NCI-H146 treated with DMSO at 0.1 percent for 48 hours (cell line): ENCODE measurements around the gene TMEM108.
A peak's percentile ranks its signal among the peaks of the same experiment; 100 is the strongest.

ENCODE experiments used
- DNase-seq: peaks from one replicate; lab custom pipeline; 2025; ENCODE audit not compliant: unreplicated experiment; lab: John Stamatoyannopoulos, UW

Gene TMEM108

GRCh38 chr3:133408961-133409360 lies 370.8 kb downstream of the TMEM108 start:
- no peak for DNase-seq

- DNase-seq, result no peak
Measured at GRCh38 chr3:133410191-133410892, 372.2 kb downstream of the TMEM108 start.

DNA sequence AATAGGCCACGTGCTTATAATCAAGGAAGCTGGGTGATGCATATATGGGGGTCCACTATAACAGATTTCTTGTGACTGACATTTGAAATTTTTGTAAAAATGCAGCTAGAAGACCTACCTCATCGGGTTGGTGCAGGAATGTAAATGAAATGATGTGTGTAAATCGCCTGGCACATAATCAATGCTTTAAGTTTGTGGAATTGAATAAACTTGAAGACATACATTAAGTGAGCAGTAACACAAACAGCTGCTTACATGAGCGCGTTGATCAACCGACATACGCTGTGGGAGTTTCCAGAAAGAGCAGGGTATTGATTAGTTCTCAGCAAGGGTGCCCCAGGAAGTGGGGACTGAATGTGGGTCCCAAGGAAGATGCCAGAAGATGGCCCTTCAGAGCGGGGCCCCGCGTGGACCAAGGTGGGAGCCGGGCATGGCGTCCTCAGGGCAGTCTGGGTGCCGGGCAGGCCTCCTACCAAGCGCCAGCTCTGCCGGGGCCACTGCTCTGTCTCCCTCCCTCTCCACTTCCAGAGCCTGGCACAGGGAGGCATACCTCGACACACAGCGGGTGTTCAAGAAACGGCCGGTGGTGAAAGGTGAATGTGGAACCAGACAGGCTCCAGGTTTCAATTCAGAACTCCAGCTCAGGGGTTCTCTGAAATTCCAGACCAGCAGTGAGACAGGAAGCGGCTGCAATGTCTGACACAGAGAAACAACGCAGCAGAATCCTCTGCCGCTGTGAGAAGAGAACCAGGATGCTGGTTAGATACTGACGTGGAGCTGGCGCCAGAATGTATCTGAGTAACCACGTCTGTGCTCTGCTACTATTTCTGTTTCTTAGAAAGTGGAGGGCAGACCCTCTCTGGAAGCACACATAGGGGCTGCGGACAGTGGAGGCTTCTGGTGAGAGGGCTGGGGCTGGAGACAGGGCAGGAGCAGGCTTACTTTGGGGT lies 374.3 kb downstream of the TMEM108 start:
- no peak for DNase-seq

DNA sequence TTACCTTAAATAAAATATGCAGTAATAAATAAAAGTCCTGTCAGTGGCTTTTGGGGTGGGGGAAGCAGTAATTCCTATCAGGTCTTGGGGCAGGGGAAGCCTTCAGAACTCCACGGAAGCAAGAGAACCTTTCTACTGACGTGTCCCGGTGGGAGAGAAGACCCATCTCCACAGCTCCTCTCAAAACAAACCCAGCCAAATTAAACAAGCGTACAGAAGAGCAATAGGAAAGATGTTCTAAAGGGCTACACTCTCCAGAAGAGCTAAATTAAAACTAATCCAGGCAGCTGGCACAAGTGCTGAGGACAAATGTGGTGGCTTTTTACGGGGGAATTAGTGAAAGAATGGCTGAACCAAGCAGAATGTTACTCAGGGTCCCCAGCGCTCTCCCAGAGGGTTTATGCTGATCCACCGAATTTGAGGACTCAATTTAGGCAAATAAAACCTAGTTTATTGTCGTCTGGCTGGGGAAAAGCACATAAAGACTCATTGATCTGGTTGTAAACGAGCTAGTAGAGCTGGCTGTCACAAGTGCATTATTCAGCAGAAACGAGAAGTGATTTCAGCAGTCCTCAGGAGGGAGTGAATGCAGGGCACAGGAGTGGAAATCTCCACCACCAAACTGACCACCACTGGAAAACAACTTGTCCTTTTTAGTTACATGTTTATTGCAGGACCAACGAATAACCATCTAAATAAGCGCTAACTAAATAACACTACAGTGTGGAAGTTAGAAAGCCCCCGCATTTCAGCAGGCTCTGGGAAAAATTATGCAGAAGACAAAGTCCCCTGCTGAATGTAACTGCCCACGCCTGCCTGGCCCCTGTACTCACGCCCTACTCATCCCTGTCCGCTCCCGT lies 375.2 kb downstream of the TMEM108 start:
- peak; percentile 33 for DNase-seq

- DNase-seq, result no peak
Measured at GRCh38 chr3:133414021-133414392, 375.8 kb downstream of the TMEM108 start.

- DNase-seq, result no peak
Measured at GRCh38 chr3:133418361-133418760, 380.2 kb downstream of the TMEM108 start.

- DNase-seq, result no peak
Measured at GRCh38 chr3:133419151-133419909, 381.1 kb downstream of the TMEM108 start.

GRCh38 chr3:133424937-133425869 lies 387.0 kb downstream of the TMEM108 start:
- no peak for DNase-seq

GRCh38 chr3:133425898-133426297 lies 387.7 kb downstream of the TMEM108 start:
- DNase-seq, result no peak

DNA sequence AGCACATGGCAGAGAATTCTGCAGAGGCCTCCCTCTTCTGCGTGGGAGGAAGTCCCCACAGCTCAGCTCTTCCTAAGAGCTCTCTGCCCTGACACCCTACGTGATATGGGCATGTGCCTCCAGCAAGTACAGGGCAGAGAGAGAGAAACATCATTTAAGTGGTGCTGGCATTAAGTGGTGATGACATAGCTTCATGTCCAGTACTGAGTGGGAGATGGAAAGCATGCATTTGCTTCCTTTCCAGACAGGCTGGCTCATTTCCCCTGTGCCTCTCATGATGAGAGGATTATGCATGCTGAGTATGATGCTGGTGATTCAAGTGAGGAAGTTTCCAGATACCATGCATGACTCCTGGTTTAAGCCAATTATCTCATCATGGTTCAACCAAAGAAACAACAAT lies 388.5 kb downstream of the TMEM108 start:
- DNase-seq, result no peak

GRCh38 chr3:133428552-133428951 lies 390.4 kb downstream of the TMEM108 start:
- DNase-seq, result no peak

DNA sequence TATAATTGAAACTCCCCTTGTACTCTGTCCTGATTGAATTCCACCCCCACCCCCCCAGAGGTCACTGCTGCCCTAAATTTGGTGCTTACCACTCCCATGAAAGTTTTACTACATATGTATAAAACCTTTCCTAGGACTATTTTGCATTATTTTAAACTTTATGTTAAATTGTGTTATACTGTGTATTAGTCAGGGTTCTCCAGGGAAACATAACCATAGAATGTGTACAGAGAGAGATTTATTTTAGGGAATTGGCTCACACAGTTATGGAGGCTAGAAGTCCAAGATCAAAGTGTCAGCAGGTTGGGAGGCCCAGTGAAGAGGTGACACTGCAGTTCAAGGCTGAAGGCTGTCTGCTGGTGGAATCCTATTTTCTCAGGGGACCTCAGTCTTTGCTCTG lies 390.9 kb downstream of the TMEM108 start:
- DNase-seq, result no peak

- DNase-seq, result no peak
Measured at GRCh38 chr3:133439563-133439962, 401.4 kb downstream of the TMEM108 start.

- no peak for DNase-seq
Measured at GRCh38 chr3:133440652-133441051, 402.5 kb downstream of the TMEM108 start.

DNA sequence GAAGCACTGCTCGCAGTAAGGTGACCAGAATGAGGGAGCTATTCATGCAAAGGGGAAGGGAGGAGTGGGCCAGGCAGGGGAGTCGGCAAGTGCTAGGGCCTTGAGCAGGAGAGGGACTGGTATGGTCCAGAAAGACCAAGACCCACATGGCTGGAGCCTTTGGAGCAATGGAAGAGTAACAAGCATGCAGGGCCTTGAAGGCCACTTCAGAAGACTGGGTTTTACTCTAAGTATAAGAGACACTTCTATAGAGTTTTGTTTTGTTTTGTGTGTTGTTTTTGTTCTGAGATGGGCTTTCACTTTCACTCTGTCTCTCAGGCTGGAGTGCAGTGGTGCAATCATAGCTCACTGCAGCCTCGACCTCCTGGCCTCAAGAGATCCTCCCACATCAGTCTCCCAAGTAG lies 403.7 kb downstream of the TMEM108 start:
- no peak for DNase-seq

GRCh38 chr3:133442518-133442917 lies 404.3 kb downstream of the TMEM108 start:
- DNase-seq, result no peak

DNA sequence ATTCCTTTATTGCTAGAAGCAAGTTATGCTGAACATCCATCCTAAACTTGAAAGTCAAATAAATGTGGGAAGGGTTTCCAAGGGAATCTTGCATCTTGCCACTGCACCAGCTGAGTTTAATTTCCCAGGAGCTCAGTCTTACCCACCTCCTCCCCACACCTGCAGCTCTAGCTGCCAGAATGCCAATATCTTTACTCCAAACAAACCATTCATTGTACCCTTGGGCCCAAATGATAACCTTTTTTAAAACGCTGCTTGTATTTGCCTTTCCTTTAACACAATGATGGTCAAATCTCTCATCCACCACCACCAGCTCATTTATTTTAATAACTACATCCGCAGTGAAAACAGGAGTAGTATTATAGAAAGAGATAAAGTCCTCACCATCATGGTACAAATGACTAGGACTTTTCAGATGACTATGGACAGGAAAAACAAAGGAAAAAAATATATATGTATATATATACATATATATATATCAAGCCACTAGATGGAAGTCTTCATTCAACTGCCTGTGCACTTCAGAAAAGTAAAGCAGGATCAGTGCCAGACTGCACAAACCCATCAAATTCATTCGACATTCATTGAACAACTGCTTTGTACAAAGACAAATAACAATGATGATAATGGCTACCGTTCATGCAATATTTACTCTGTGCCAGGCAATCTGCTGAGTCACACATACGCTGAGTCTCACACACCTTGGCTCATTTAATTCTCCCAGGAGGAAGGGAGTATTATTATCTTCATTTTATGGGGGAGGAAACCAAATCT lies 405.6 kb downstream of the TMEM108 start:
- peak; percentile 93 for DNase-seq

DNA sequence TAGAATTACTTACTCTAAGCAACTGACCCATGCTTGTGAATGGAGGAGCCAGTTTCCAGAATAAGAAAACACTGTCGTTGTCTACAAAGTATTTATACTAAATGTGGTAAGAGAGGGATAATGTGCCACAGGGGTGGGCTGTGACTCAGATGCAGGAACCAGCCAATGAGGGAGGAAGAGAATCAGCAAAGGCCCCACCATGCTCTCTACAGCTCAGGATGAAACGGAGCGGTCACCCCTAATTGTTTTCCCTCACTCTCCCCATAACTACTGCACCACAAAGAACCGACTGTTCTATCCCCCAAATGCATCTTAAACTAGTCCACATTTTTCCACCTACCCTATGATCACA lies 406.2 kb downstream of the TMEM108 start:
- no peak for DNase-seq

DNA sequence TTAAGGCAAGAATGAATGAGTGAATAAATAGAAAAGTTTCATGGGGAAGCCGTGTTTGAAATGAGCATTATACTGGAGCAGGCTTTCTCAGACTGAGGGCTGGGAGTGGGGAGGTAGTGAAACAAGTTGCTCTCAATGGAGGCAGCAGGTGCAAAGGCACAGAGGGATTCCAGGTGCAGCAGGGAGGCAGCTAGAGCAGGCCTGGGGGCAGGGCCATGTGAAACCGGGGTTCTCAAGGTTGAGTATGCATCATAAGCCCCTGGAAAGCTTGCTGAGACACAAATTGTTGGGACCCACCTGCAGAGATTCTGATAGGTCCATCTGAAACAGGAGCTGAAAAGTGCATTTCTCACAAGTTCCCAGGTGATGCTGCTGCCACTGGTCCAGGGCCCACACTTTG lies 406.9 kb downstream of the TMEM108 start:
- DNase-seq, result peak; percentile 40
